CD4-positive, alpha-beta memory T cell (primary cell): ENCODE data around the gene NPR3. TPM values are rescaled to one million over a fixed set of nuclear protein-coding genes. Genes with fewer than 3 reads are reported as not detected.

Source experiments
- CTCF ChIA-PET: fragments of 350-600 bp; sonication (Branson Sonifier 250); formaldehyde crosslinking; loops from one replicate; lab custom pipeline; 2021; ENCODE audit warnings: inconsistent platforms; ENCODE audit not compliant: partially characterized antibody; lab: Charles Lee
- POLR2A ChIA-PET: fragments of 350-600 bp; sonication (Branson Sonifier 250); formaldehyde crosslinking; loops from one replicate; lab custom pipeline; 2021; ENCODE audit not compliant: partially characterized antibody; lab: Charles Lee
- DNase-seq, 5 donors: peaks; one replicate each; pipeline versions ENCODE4 v3.0.0 to v3.0.0-alpha.2; 2020 to 2022; ENCODE audit warnings: mixed read lengths in 1 of 5
- H3K27ac ChIP-seq: one replicate; pipeline ENCODE4 v1.7.0; 2013; ENCODE audit warnings: low read depth, low read length
- H3K27me3 ChIP-seq: 2 replicates; pipeline ENCODE4 v1.7.0; 2013; ENCODE audit warnings: mild to moderate bottlenecking, low read length, moderate library complexity; ENCODE audit not compliant: insufficient read depth
- H3K36me3 ChIP-seq: 2 replicates; pipeline ENCODE4 v1.7.0; 2013; ENCODE audit warnings: mild to moderate bottlenecking, low read length, moderate library complexity; ENCODE audit not compliant: insufficient read depth
- H3K4me1 ChIP-seq: 2 replicates; pipeline ENCODE4 v1.7.0; 2013; ENCODE audit warnings: mild to moderate bottlenecking, low read length, moderate library complexity; ENCODE audit not compliant: insufficient read depth
- H3K4me3 ChIP-seq, 2 donors: one replicate each; pipeline ENCODE4 v1.7.0; 2013; ENCODE audit warnings: low read length in 2 of 2, mild to moderate bottlenecking in 1 of 2
- H3K9me3 ChIP-seq, 2 donors: one replicate each; pipeline ENCODE4 v1.7.0; 2013; ENCODE audit warnings: low read length in 2 of 2, control low read depth in 1 of 2; ENCODE audit not compliant: control insufficient read depth in 1 of 2
- H3K27ac Mint-ChIP-seq, 7 donors: one replicate each; pipeline ENCODE4 v1.8.0; 2020 to 2021; ENCODE audit warnings: mixed read lengths in 7 of 7, mild to moderate bottlenecking in 6 of 7, inconsistent platforms in 3 of 7, moderate library complexity in 3 of 7
- H3K27me3 Mint-ChIP-seq, 2 donors: one replicate each; pipeline ENCODE4 v1.8.0; 2020 to 2021; ENCODE audit warnings: mixed read lengths in 2 of 2
- H3K36me3 Mint-ChIP-seq, 2 donors: one replicate each; pipeline ENCODE4 v1.8.0; 2020 to 2021; ENCODE audit warnings: mixed read lengths in 2 of 2, inconsistent platforms in 1 of 2, mild to moderate bottlenecking in 1 of 2
- H3K4me1 Mint-ChIP-seq, 4 donors: one replicate each; pipeline ENCODE4 v1.8.0; 2020 to 2021; ENCODE audit warnings: mixed read lengths in 4 of 4, mild to moderate bottlenecking in 1 of 4
- H3K4me3 Mint-ChIP-seq, 8 donors: one replicate each; pipeline ENCODE4 v1.8.0; 2020 to 2021; ENCODE audit warnings: mixed read lengths in 8 of 8, mild to moderate bottlenecking in 7 of 8, moderate library complexity in 6 of 8, inconsistent platforms in 3 of 8
- H3K9me3 Mint-ChIP-seq, 8 donors: one replicate each; pipeline ENCODE4 v1.8.0; 2020 to 2021; ENCODE audit warnings: mixed read lengths in 8 of 8, mild to moderate bottlenecking in 5 of 8, inconsistent platforms in 3 of 8, moderate library complexity in 1 of 8
- intact Hi-C: fragments of 100-400 bp; cut with micrococcal nuclease; formaldehyde crosslinking; loops from one replicate; pipeline ENCODE4 v1.15.1; 2023
- polyA plus RNA-seq, 2 donors: library from polyadenylated mRNA; unstranded; fragments of 300-500 nt; fragmentation: Illumina TruSeq; gene quantifications; one replicate each; pipeline ENCODE4 v1.2.3, GENCODE V29; 2021
- total RNA-seq, 2 experiments: library from RNA; stranded (reverse); gene quantifications; one replicate each; pipeline ENCODE4 v1.2.3, GENCODE V29; 2021

The NPR3 gene
- total and polyA plus RNA-seq, 4 experiments from 2014 or later, result 0.06 TPM; not detected in 3

- Mint-ChIP-seq H3K9me3 (peaks cover 0 to 5% (median 2%) of the 10 kb centered on the region in 8 donors), H3K27ac (no peak overlapping the region), H3K4me3 (no peak overlapping the region), H3K27me3 (no peaks in the 10 kb centered on the region), H3K36me3 (no peaks in the 10 kb centered on the region), H3K4me1 (no peaks in the 10 kb centered on the region)
- no peak overlapping the region for H3K4me3 ChIP-seq
- H3K27me3 ChIP-seq, result no peaks in the 10 kb centered on the region
- no peak overlapping the region for H3K27ac ChIP-seq
- intact Hi-C loops, result no loop called here
- DNase-seq, result no peak
- H3K36me3 ChIP-seq, result no peaks in the 10 kb centered on the region
- POLR2A ChIA-PET, result no interaction called here
- no peaks in the 10 kb centered on the region for H3K4me1 ChIP-seq
- CTCF ChIA-PET, result no interaction called here
- H3K9me3 ChIP-seq, result no peaks in the 10 kb centered on the region
These were observed 117.4 kb downstream of the NPR3 start for GRCh38 chr5:32828492-32828891.

GRCh38 chr5:32831624-32832023 lies 120.5 kb downstream of the NPR3 start:
- Mint-ChIP-seq H3K27me3 (no peaks in the 10 kb centered on the region), H3K4me1 (no peaks in the 10 kb centered on the region), H3K9me3 (peaks cover 0 to 6% (median 4%) of the 10 kb centered on the region in 8 donors), H3K36me3 (no peaks in the 10 kb centered on the region), H3K4me3 (no peak overlapping the region), H3K27ac (no peak overlapping the region)
- H3K4me3 ChIP-seq, result no peak overlapping the region
- H3K9me3 ChIP-seq, result no peaks in the 10 kb centered on the region
- no peaks in the 10 kb centered on the region for H3K27me3 ChIP-seq
- CTCF ChIA-PET, result no interaction called here
- H3K36me3 ChIP-seq, result no peaks in the 10 kb centered on the region
- DNase-seq, result no peak
- intact Hi-C loops, result no loop called here
- H3K27ac ChIP-seq, result no peak overlapping the region
- H3K4me1 ChIP-seq, result no peaks in the 10 kb centered on the region
- POLR2A ChIA-PET, result no interaction called here

GRCh38 chr5:32833127-32833526 lies 122.0 kb downstream of the NPR3 start:
- no peaks in the 10 kb centered on the region for H3K27me3 Mint-ChIP-seq
- no peaks in the 10 kb centered on the region for H3K36me3 Mint-ChIP-seq
- Histone ChIP-seq H3K4me3 (no peak overlapping the region), H3K4me1 (no peaks in the 10 kb centered on the region), H3K9me3 (no peaks in the 10 kb centered on the region), H3K36me3 (no peaks in the 10 kb centered on the region), H3K27ac (no peak overlapping the region), H3K27me3 (no peaks in the 10 kb centered on the region)
- DNase-seq, result no peak
- intact Hi-C loops, result no loop called here
- no peak overlapping the region for H3K4me3 Mint-ChIP-seq
- ChIA-PET POLR2A (no interaction called here), CTCF (no interaction called here)
- peaks cover 0 to 6% (median 4%) of the 10 kb centered on the region in 8 donors for H3K9me3 Mint-ChIP-seq
- no peaks in the 10 kb centered on the region for H3K4me1 Mint-ChIP-seq
- H3K27ac Mint-ChIP-seq, result no peak overlapping the region

GRCh38 chr5:32833663-32834062 lies 122.5 kb downstream of the NPR3 start:
- H3K4me1 Mint-ChIP-seq, result no peaks in the 10 kb centered on the region
- intact Hi-C loops, result no loop called here
- no peaks in the 10 kb centered on the region for H3K9me3 ChIP-seq
- ChIA-PET POLR2A (no interaction called here), CTCF (no interaction called here)
- H3K36me3 ChIP-seq, result no peaks in the 10 kb centered on the region
- no peaks in the 10 kb centered on the region for H3K36me3 Mint-ChIP-seq
- no peak overlapping the region for H3K4me3 ChIP-seq
- H3K9me3 Mint-ChIP-seq, result peaks cover 0 to 6% (median 4%) of the 10 kb centered on the region in 8 donors
- DNase-seq, result no peak
- no peaks in the 10 kb centered on the region for H3K27me3 ChIP-seq
- H3K27ac ChIP-seq, result no peak overlapping the region
- no peaks in the 10 kb centered on the region for H3K27me3 Mint-ChIP-seq
- no peaks in the 10 kb centered on the region for H3K4me1 ChIP-seq
- no peak overlapping the region for H3K27ac Mint-ChIP-seq
- H3K4me3 Mint-ChIP-seq, result no peak overlapping the region

- no peak overlapping the region for H3K27ac Mint-ChIP-seq
- no peaks in the 10 kb centered on the region for H3K36me3 Mint-ChIP-seq
- Histone ChIP-seq H3K27ac (no peak overlapping the region), H3K4me1 (no peaks in the 10 kb centered on the region), H3K9me3 (no peaks in the 10 kb centered on the region), H3K4me3 (no peak overlapping the region), H3K27me3 (no peaks in the 10 kb centered on the region), H3K36me3 (no peaks in the 10 kb centered on the region)
- H3K27me3 Mint-ChIP-seq, result no peaks in the 10 kb centered on the region
- CTCF ChIA-PET, result no interaction called here
- H3K4me3 Mint-ChIP-seq, result no peak overlapping the region
- intact Hi-C loops, result no loop called here
- no peak for DNase-seq
- no peaks in the 10 kb centered on the region for H3K4me1 Mint-ChIP-seq
- POLR2A ChIA-PET, result no interaction called here
- H3K9me3 Mint-ChIP-seq, result peaks cover 0 to 6% (median 4%) of the 10 kb centered on the region in 8 donors
These were observed 123.1 kb downstream of the NPR3 start for GRCh38 chr5:32834251-32834650.

- no peaks in the 10 kb centered on the region for H3K4me1 Mint-ChIP-seq
- H3K9me3 Mint-ChIP-seq, result peaks cover 0 to 6% (median 1%) of the 10 kb centered on the region in 8 donors
- H3K27ac Mint-ChIP-seq, result no peak overlapping the region
- CTCF ChIA-PET, result no interaction called here
- intact Hi-C loops, result no loop called here
- no peak overlapping the region for H3K27ac ChIP-seq
- H3K4me3 Mint-ChIP-seq, result no peak overlapping the region
- no peak overlapping the region for H3K4me3 ChIP-seq
- H3K27me3 Mint-ChIP-seq, result peaks cover 0 to 2% of the 10 kb centered on the region in 2 donors
- no peaks in the 10 kb centered on the region for H3K4me1 ChIP-seq
- DNase-seq, result no peak
- H3K36me3 ChIP-seq, result no peaks in the 10 kb centered on the region
- no peaks in the 10 kb centered on the region for H3K9me3 ChIP-seq
- no peaks in the 10 kb centered on the region for H3K36me3 Mint-ChIP-seq
- H3K27me3 ChIP-seq, result no peaks in the 10 kb centered on the region
- POLR2A ChIA-PET, result no interaction called here
These were observed 125.1 kb downstream of the NPR3 start for GRCh38 chr5:32836176-32836575.

- ChIA-PET POLR2A (no interaction called here), CTCF (no interaction called here)
- Histone ChIP-seq H3K36me3 (no peaks in the 10 kb centered on the region), H3K9me3 (no peaks in the 10 kb centered on the region), H3K27ac (no peak overlapping the region), H3K27me3 (no peaks in the 10 kb centered on the region), H3K4me3 (no peak overlapping the region), H3K4me1 (no peaks in the 10 kb centered on the region)
- H3K9me3 Mint-ChIP-seq, result peaks cover 0 to 6% (median under 1%) of the 10 kb centered on the region in 8 donors
- H3K27ac Mint-ChIP-seq, result no peak overlapping the region
- H3K27me3 Mint-ChIP-seq, result peaks cover 0 to 2% of the 10 kb centered on the region in 2 donors
- H3K4me1 Mint-ChIP-seq, result no peaks in the 10 kb centered on the region
- intact Hi-C loops, result no loop called here
- H3K36me3 Mint-ChIP-seq, result no peaks in the 10 kb centered on the region
- no peak for DNase-seq
- no peak overlapping the region for H3K4me3 Mint-ChIP-seq
These were observed 126.1 kb downstream of the NPR3 start for GRCh38 chr5:32837211-32837610.

- Histone ChIP-seq H3K27ac (no peak overlapping the region), H3K36me3 (no peaks in the 10 kb centered on the region), H3K27me3 (no peaks in the 10 kb centered on the region), H3K9me3 (no peaks in the 10 kb centered on the region), H3K4me3 (no peak overlapping the region), H3K4me1 (no peaks in the 10 kb centered on the region)
- no peaks in the 10 kb centered on the region for H3K4me1 Mint-ChIP-seq
- no peaks in the 10 kb centered on the region for H3K36me3 Mint-ChIP-seq
- H3K9me3 Mint-ChIP-seq, result peaks cover 0 to 6% (median under 1%) of the 10 kb centered on the region in 8 donors
- CTCF ChIA-PET, result no interaction called here
- H3K27ac Mint-ChIP-seq, result no peak overlapping the region
- H3K4me3 Mint-ChIP-seq, result no peak overlapping the region
- no peak for DNase-seq
- POLR2A ChIA-PET, result no interaction called here
- H3K27me3 Mint-ChIP-seq, result peaks cover 0 to 2% of the 10 kb centered on the region in 2 donors
- intact Hi-C loops, result no loop called here
These were observed 128.0 kb downstream of the NPR3 start for GRCh38 chr5:32839106-32839505.
